ENCODE results near the gene RPL27A. TPM values are rescaled to one million over a fixed set of nuclear protein-coding genes. Genes with fewer than 3 reads are reported as not detected.

RPL27A gene
- total and polyA plus RNA-seq, 2 donors (not counting 3 experiments of a cell fraction or from before 2014, with no cell fraction given) = 1,303 to 1,363 TPM

- H3K27me3 ChIP-seq (ENCODE audit: control insufficient read depth in 2 of 2, insufficient read depth in 2 of 2, low read length in 2 of 2) = no peaks in the 10 kb centered on the region
- H3K36me3 ChIP-seq (ENCODE audit: control insufficient read depth in 2 of 2, extremely low read depth in 1 of 2, insufficient read depth in 2 of 2, low read length in 2 of 2) = peaks cover 0 to 15% of the 10 kb centered on the region in 2 experiments
- no peak overlapping the region for H3K4me3 ChIP-seq (replicated peaks in 1 of 3; ENCODE audit: insufficient read depth in 1 of 3, low read depth in 1 of 3, low read length in 3 of 3)
- H3K9me1 ChIP-seq (replicated peaks; ENCODE audit: control insufficient read depth, extremely low read depth, insufficient read depth, low read length) = no peaks in the 10 kb centered on the region
- intact Hi-C loops (cut with micrococcal nuclease) (no loop called here), dilution Hi-C loops (cut with MboI; ENCODE audit: extremely low pct_ligation_motif_present, low sequenced_read_pairs) (no loop called here)
- H3K9me3 ChIP-seq (replicated peaks; ENCODE audit: control insufficient read depth, insufficient read depth, low read length) = no peaks in the 10 kb centered on the region
- no peak for TF ChIP-seq MYC (IDR thresholded peaks at IDR 0.05; ENCODE audit: low read depth, low read length)
- FAIRE-seq (no peak), DNase-seq (ENCODE audit: low read depth, low spot score) (no peak)
- BruUV-seq (replicated peaks) = no TSS peak
- no peak overlapping the region for H3K27ac ChIP-seq (ENCODE audit: insufficient read depth, low read depth, low read length)
- H3K4me2 ChIP-seq (ENCODE audit: insufficient read depth, low read length) = no peak overlapping the region
- H2AFZ ChIP-seq (ENCODE audit: low read depth, low read length) = no peak overlapping the region
- ChIA-PET POLR2A (interaction anchor here (1.1 kb wide), 1 partner anchor 44 kb away, joined by 3 read pairs; the partner anchor contains the start of genes RPL27A and TRIM66), CTCF (no interaction called here)
- no peak overlapping the region for H3K9ac ChIP-seq (replicated peaks; ENCODE audit: extremely low read depth, insufficient read depth, low read length)
- H3K79me2 ChIP-seq (ENCODE audit: control insufficient read depth, insufficient read depth, low read length) = no peaks in the 10 kb centered on the region
- no peaks in the 10 kb centered on the region for H4K20me1 ChIP-seq (replicated peaks; ENCODE audit: control insufficient read depth, extremely low read depth, insufficient read depth, low read length)
- no peaks in the 10 kb centered on the region for H3K4me1 ChIP-seq (ENCODE audit: control insufficient read depth, extremely low read depth, insufficient read depth, low read length)
Measured at GRCh38 chr11:8638300-8638699, 44.3 kb upstream of the RPL27A start.

GRCh38 chr11:8639655-8640054, 42.9 kb upstream of the RPL27A start:
- no TSS peak for BruUV-seq (replicated peaks)
- intact Hi-C loops (cut with micrococcal nuclease) = no loop called here

More at GRCh38 chr11:8639655-8640054, 42.9 kb upstream of the RPL27A start:
- no peak overlapping the region for H3K9ac ChIP-seq (replicated peaks; ENCODE audit: extremely low read depth, insufficient read depth, low read length)
- TF ChIP-seq MYC (IDR thresholded peaks at IDR 0.05; ENCODE audit: low read depth, low read length) (no peak), FOS (IDR thresholded peaks at IDR 0.05; ENCODE audit: borderline replicate concordance, insufficient read depth, low read length) (no peak), GATA2 (IDR thresholded peaks at IDR 0.05; ENCODE audit: insufficient read depth, insufficient read length, low read depth, low read length) (no peak), POLR2AphosphoS5 (IDR thresholded peaks at IDR 0.05; ENCODE audit: insufficient read depth, low read depth, low read length) (no peak), EZH2 (IDR thresholded peaks at IDR 0.05; ENCODE audit: borderline replicate concordance, low read depth, low read length, severe bottlenecking) (no peak), POLR2A (IDR thresholded peaks at IDR 0.05; ENCODE audit: low read depth, low read length) (no peak), MAX (IDR thresholded peaks at IDR 0.05; ENCODE audit: insufficient read depth, insufficient read length) (no peak), JUN (IDR thresholded peaks at IDR 0.05; ENCODE audit: borderline replicate concordance, insufficient read depth, insufficient read length, low read depth) (no peak), CTCF (IDR thresholded peaks at IDR 0.05; ENCODE audit: extremely low read depth in 1 of 2, insufficient read depth in 1 of 2, low read depth in 1 of 2, low read length in 2 of 2) (no peak)
- ChIA-PET CTCF (interaction anchor here (0.8 to 1.5 kb wide), 5 partner anchors 9 to 320 kb away, joined by 3 to 4 read pairs (median 3); no protein-coding TSS in a partner anchor), POLR2A (interaction anchor here (1.1 kb wide), 1 partner anchor 43 kb away, joined by 3 read pairs; the partner anchor contains the start of genes RPL27A and TRIM66)
- no peak overlapping the region for H3K27ac ChIP-seq (ENCODE audit: insufficient read depth, low read depth, low read length)
- H3K4me2 ChIP-seq (ENCODE audit: insufficient read depth, low read length) = no peak overlapping the region
- no peak overlapping the region for H3K4me3 ChIP-seq (replicated peaks in 1 of 3; ENCODE audit: insufficient read depth in 1 of 3, low read depth in 1 of 3, low read length in 3 of 3)
- no peaks in the 10 kb centered on the region for H4K20me1 ChIP-seq (replicated peaks; ENCODE audit: control insufficient read depth, extremely low read depth, insufficient read depth, low read length)
- peaks cover 0 to 15% of the 10 kb centered on the region in 2 experiments for H3K36me3 ChIP-seq (ENCODE audit: control insufficient read depth in 2 of 2, extremely low read depth in 1 of 2, insufficient read depth in 2 of 2, low read length in 2 of 2)
- DNase-seq (ENCODE audit: low read depth, low spot score) = no peak
- no peak for FAIRE-seq
- no peaks in the 10 kb centered on the region for H3K27me3 ChIP-seq (ENCODE audit: control insufficient read depth in 2 of 2, insufficient read depth in 2 of 2, low read length in 2 of 2)
- H3K79me2 ChIP-seq (ENCODE audit: control insufficient read depth, insufficient read depth, low read length) = no peaks in the 10 kb centered on the region
- H3K9me3 ChIP-seq (replicated peaks; ENCODE audit: control insufficient read depth, insufficient read depth, low read length) = no peaks in the 10 kb centered on the region
- no peak overlapping the region for H2AFZ ChIP-seq (ENCODE audit: low read depth, low read length)
- dilution Hi-C loops (cut with MboI; ENCODE audit: extremely low pct_ligation_motif_present, low sequenced_read_pairs) = no loop called here
- no peaks in the 10 kb centered on the region for H3K9me1 ChIP-seq (replicated peaks; ENCODE audit: control insufficient read depth, extremely low read depth, insufficient read depth, low read length)
- H3K4me1 ChIP-seq (ENCODE audit: control insufficient read depth, extremely low read depth, insufficient read depth, low read length) = no peaks in the 10 kb centered on the region

Measured in endothelial cell of umbilical vein (primary cell).